ENCODE results near the gene NUBP1.
A peak's percentile ranks its signal among the peaks of the same experiment; 100 is the strongest.

The NUBP1 gene

GRCh38 chr16:10791048-10791447 lies 47.4 kb downstream of the NUBP1 start:
- peaks cover 27% of the 10 kb centered on the region for H3K4me1 ChIP-seq (ENCODE audit: low read length)
- no peak overlapping the region for H3K9ac ChIP-seq (ENCODE audit: low read length)
- no peaks in the 10 kb centered on the region for H3K36me3 ChIP-seq (replicated peaks; ENCODE audit: low read depth, low read length)
- no peak overlapping the region for H2AFZ ChIP-seq (ENCODE audit: low read depth, low read length)
- H4K20me1 ChIP-seq (ENCODE audit: insufficient read depth, low read length): no peaks in the 10 kb centered on the region
- TF ChIP-seq EZH2phosphoT487 (IDR thresholded peaks at IDR 0.05; ENCODE audit: low read depth): no peak
- TF ChIP-seq CTCF (IDR thresholded peaks at IDR 0.05; ENCODE audit: low read depth, low read length): no peak
- no peaks in the 10 kb centered on the region for H3K27me3 ChIP-seq (ENCODE audit: low read depth, low read length)
- H3K4me3 ChIP-seq (ENCODE audit: low read length): no peak overlapping the region
- H3K9me3 ChIP-seq (ENCODE audit: insufficient read depth, low read length): no peaks in the 10 kb centered on the region
- H3K79me2 ChIP-seq (ENCODE audit: low read length): no peaks in the 10 kb centered on the region
- H3K4me2 ChIP-seq (ENCODE audit: low read length): no peak overlapping the region
- H3K27ac ChIP-seq (ENCODE audit: low read length): no peak overlapping the region

- Histone ChIP-seq H3K4me2 (ENCODE audit: low read length) (no peak overlapping the region), H3K36me3 (replicated peaks; ENCODE audit: low read depth, low read length) (peaks cover 2% of the 10 kb centered on the region), H2AFZ (ENCODE audit: low read depth, low read length) (no peak overlapping the region), H3K4me1 (ENCODE audit: low read length) (peaks cover 12% of the 10 kb centered on the region), H4K20me1 (ENCODE audit: insufficient read depth, low read length) (no peaks in the 10 kb centered on the region), H3K9ac (ENCODE audit: low read length) (no peak overlapping the region), H3K79me2 (ENCODE audit: low read length) (no peaks in the 10 kb centered on the region), H3K9me3 (ENCODE audit: insufficient read depth, low read length) (no peaks in the 10 kb centered on the region), H3K27me3 (ENCODE audit: low read depth, low read length) (no peaks in the 10 kb centered on the region), H3K4me3 (ENCODE audit: low read length) (no peak overlapping the region), H3K27ac (ENCODE audit: low read length) (no peak overlapping the region)
- TF ChIP-seq EZH2phosphoT487 (IDR thresholded peaks at IDR 0.05; ENCODE audit: low read depth): no peak
- no peak for TF ChIP-seq CTCF (IDR thresholded peaks at IDR 0.05; ENCODE audit: low read depth, low read length)
Measured at GRCh38 chr16:10799736-10800135, 56.1 kb downstream of the NUBP1 start.

GRCh38 chr16:10805334-10805733 lies 61.7 kb downstream of the NUBP1 start:
- 0 out of 2 replicates have a peak overlapping the region, but pooled peaks have one; percentile 4 for H3K4me3 ChIP-seq (ENCODE audit: low read length)
- H3K36me3 ChIP-seq (replicated peaks; ENCODE audit: low read depth, low read length): peaks cover 3% of the 10 kb centered on the region
- H3K27me3 ChIP-seq (ENCODE audit: low read depth, low read length): no peaks in the 10 kb centered on the region
- H3K4me2 ChIP-seq (ENCODE audit: low read length): peak overlapping the region; percentile 38
- H2AFZ ChIP-seq (ENCODE audit: low read depth, low read length): no peak overlapping the region
- H3K27ac ChIP-seq (ENCODE audit: low read length): peak overlapping the region; percentile 87
- no peaks in the 10 kb centered on the region for H4K20me1 ChIP-seq (ENCODE audit: insufficient read depth, low read length)
- H3K9me3 ChIP-seq (ENCODE audit: insufficient read depth, low read length): 0 out of 2 replicates have a peak, but pooled peaks cover 3% of the 10 kb centered on the region
- H3K4me1 ChIP-seq (ENCODE audit: low read length): peaks cover 63% of the 10 kb centered on the region
- peak overlapping the region; percentile 57 for H3K9ac ChIP-seq (ENCODE audit: low read length)
- TF ChIP-seq CTCF (IDR thresholded peaks at IDR 0.05; ENCODE audit: low read depth, low read length): no peak
- no peaks in the 10 kb centered on the region for H3K79me2 ChIP-seq (ENCODE audit: low read length)

- Histone ChIP-seq H3K4me1 (ENCODE audit: low read length) (peaks cover 77% of the 10 kb centered on the region), H3K9ac (ENCODE audit: low read length) (peak overlapping the region; percentile 61), H3K27me3 (ENCODE audit: low read depth, low read length) (no peaks in the 10 kb centered on the region), H3K9me3 (ENCODE audit: insufficient read depth, low read length) (0 out of 2 replicates have a peak, but pooled peaks cover 3% of the 10 kb centered on the region), H3K4me2 (ENCODE audit: low read length) (peak overlapping the region; percentile 55), H3K4me3 (ENCODE audit: low read length) (peak overlapping the region; percentile 27), H3K36me3 (replicated peaks; ENCODE audit: low read depth, low read length) (peaks cover 3% of the 10 kb centered on the region), H3K79me2 (ENCODE audit: low read length) (no peaks in the 10 kb centered on the region), H2AFZ (ENCODE audit: low read depth, low read length) (no peak overlapping the region), H4K20me1 (ENCODE audit: insufficient read depth, low read length) (no peaks in the 10 kb centered on the region), H3K27ac (ENCODE audit: low read length) (peak overlapping the region; percentile 87)
- no peak for TF ChIP-seq CTCF (IDR thresholded peaks at IDR 0.05; ENCODE audit: low read depth, low read length)
- no peak for TF ChIP-seq EZH2phosphoT487 (IDR thresholded peaks at IDR 0.05; ENCODE audit: low read depth)
Measured at GRCh38 chr16:10806698-10807097, 63.1 kb downstream of the NUBP1 start.
